Trophoblast cell (in vitro differentiated cells and primary cell): ENCODE results near the gene RLN1.
"Not testable (repeated sequence)": the region's sequence is repeated elsewhere in the genome, so short reads cannot be mapped to it uniquely, and the experiment has no call there.

Experiments
- DNase-seq, 2 donors: peaks; one replicate each; pipeline ENCODE4 v3.0.0-alpha.2; 2016
- H2AFZ ChIP-seq: 2 replicates; pipeline ENCODE4 v1.6.1; 2013; ENCODE audit warnings: low read length, moderate library complexity, mild to moderate bottlenecking; ENCODE audit not compliant: insufficient read depth, poor library complexity
- H2AK5ac ChIP-seq: 2 replicates; pipeline ENCODE4 v1.6.1; 2013; ENCODE audit warnings: mild to moderate bottlenecking, low read length
- H2BK120ac ChIP-seq: 2 replicates; pipeline ENCODE4 v1.6.1; 2013; ENCODE audit warnings: low read length, mild to moderate bottlenecking, moderate library complexity; ENCODE audit not compliant: insufficient read depth, poor library complexity
- H2BK12ac ChIP-seq: 2 replicates; pipeline ENCODE4 v1.6.1; 2013; ENCODE audit warnings: mild to moderate bottlenecking, low read length, moderate library complexity
- H2BK5ac ChIP-seq: 2 replicates; pipeline ENCODE4 v1.6.1; 2013; ENCODE audit warnings: low read length, low read depth, moderate library complexity, mild to moderate bottlenecking; ENCODE audit not compliant: poor library complexity
- H3K14ac ChIP-seq: 2 replicates; pipeline ENCODE4 v1.6.1; 2013; ENCODE audit warnings: mild to moderate bottlenecking, low read length
- H3K18ac ChIP-seq: 2 replicates; pipeline ENCODE4 v1.6.1; 2013; ENCODE audit warnings: mild to moderate bottlenecking, low read length
- H3K23ac ChIP-seq: 2 replicates; pipeline ENCODE4 v1.6.1; 2013; ENCODE audit warnings: low read length
- H3K27ac ChIP-seq: 2 replicates; pipeline ENCODE4 v1.5.1; 2013; ENCODE audit warnings: low read depth, mild to moderate bottlenecking, inconsistent platforms, low read length, moderate library complexity
- H3K27me3 ChIP-seq: 2 replicates; pipeline ENCODE4 v1.6.1; 2013; ENCODE audit warnings: inconsistent platforms, mild to moderate bottlenecking, low read length, moderate library complexity; ENCODE audit not compliant: insufficient read depth
- H3K36me3 ChIP-seq, 2 experiments: 1 replicate in 1 of 2; 2 replicates in 1 of 2; pipeline ENCODE4 v1.6.1; 2013; ENCODE audit warnings: low read length in 2 of 2, mild to moderate bottlenecking in 2 of 2, moderate library complexity in 1 of 2; ENCODE audit not compliant: insufficient read depth in 2 of 2, control insufficient read depth in 1 of 2
- H3K4ac ChIP-seq: 2 replicates; pipeline ENCODE4 v1.6.1; 2013; ENCODE audit warnings: low read depth, mild to moderate bottlenecking, low read length, moderate library complexity
- H3K4me1 ChIP-seq, 2 experiments: 1 replicate in 1 of 2; 2 replicates in 1 of 2; pipeline ENCODE4 v1.6.1; 2013; ENCODE audit warnings: low read length in 2 of 2, mild to moderate bottlenecking in 2 of 2, moderate library complexity in 1 of 2; ENCODE audit not compliant: insufficient read depth in 2 of 2, control insufficient read depth in 1 of 2
- H3K4me2 ChIP-seq: 2 replicates; pipeline ENCODE4 v1.6.1; 2013; ENCODE audit warnings: inconsistent platforms, mild to moderate bottlenecking, low read length, moderate library complexity
- H3K4me3 ChIP-seq: 2 replicates; pipeline ENCODE4 v1.5.1; 2013; ENCODE audit warnings: mild to moderate bottlenecking, low read depth, low read length, inconsistent platforms
- H3K79me1 ChIP-seq: one replicate; pipeline ENCODE4 v1.6.1; 2013; ENCODE audit warnings: low read length
- H3K79me2 ChIP-seq: 2 replicates; pipeline ENCODE4 v1.6.1; 2013; ENCODE audit warnings: low read length, mild to moderate bottlenecking; ENCODE audit not compliant: control insufficient read depth, insufficient read depth, poor library complexity
- H3K9ac ChIP-seq: 2 replicates; pipeline ENCODE4 v1.6.1; 2013; ENCODE audit warnings: mild to moderate bottlenecking, low read length
- H3K9me3 ChIP-seq: 2 replicates; pipeline ENCODE4 v1.6.1; 2013; ENCODE audit warnings: low read depth, mild to moderate bottlenecking, control low read depth, inconsistent platforms, low read length; ENCODE audit not compliant: insufficient read depth
- H4K12ac ChIP-seq: 2 replicates; pipeline ENCODE4 v1.6.1; 2013; ENCODE audit warnings: low read depth, mild to moderate bottlenecking, low read length, moderate library complexity
- H4K8ac ChIP-seq: 2 replicates; pipeline ENCODE4 v1.6.1; 2013; ENCODE audit warnings: low read depth, mild to moderate bottlenecking, low read length, moderate library complexity
- H4K91ac ChIP-seq: one replicate; pipeline ENCODE4 v1.6.1; 2013; ENCODE audit warnings: low read depth, mild to moderate bottlenecking, low read length, moderate library complexity
- WGBS: extraction: QIAGEN DNeasy Blood & Tissue Kit; methylation state at CpG from one replicate; pipeline ENCODE4 v1.1.7; 2013; ENCODE audit warnings: missing lambda C conversion rate; ENCODE audit not compliant: insufficient read length, insufficient coverage; ENCODE audit errors: extremely low coverage; 5-methylcytosine and 5-hydroxymethylcytosine counted together

Gene RLN1

GRCh38 chr9:5305741-5306140, 33.9 kb downstream of the RLN1 start:
- no peak overlapping the region for H4K8ac ChIP-seq
- H3K14ac ChIP-seq: no peak overlapping the region
- H4K12ac ChIP-seq: no peak overlapping the region
- no peak overlapping the region for H3K4me2 ChIP-seq
- DNase-seq: no peak
- no peaks in the 10 kb centered on the region for H3K9me3 ChIP-seq
- H3K4me3 ChIP-seq: no peak overlapping the region
- no peaks in the 10 kb centered on the region for H3K27me3 ChIP-seq
- peaks cover 0 to 5% of the 10 kb centered on the region in 2 experiments for H3K4me1 ChIP-seq
- no peak overlapping the region for H2BK120ac ChIP-seq
- H2AFZ ChIP-seq: no peak overlapping the region
- no peak overlapping the region for H4K91ac ChIP-seq
- no peak overlapping the region for H3K27ac ChIP-seq
- no peak overlapping the region for H3K18ac ChIP-seq
- no peak overlapping the region for H3K9ac ChIP-seq
- H2BK5ac ChIP-seq: no peak overlapping the region
- no peaks in the 10 kb centered on the region for H3K79me1 ChIP-seq
- no peaks in the 10 kb centered on the region for H3K79me2 ChIP-seq
- no peaks in the 10 kb centered on the region for H3K36me3 ChIP-seq
- no peak overlapping the region for H3K4ac ChIP-seq
- WGBS: no CpG with 5 or more reads among the region's 2 CpGs
- no peak overlapping the region for H2AK5ac ChIP-seq
- H2BK12ac ChIP-seq: no peak overlapping the region
- no peak overlapping the region for H3K23ac ChIP-seq

- not testable (repeated sequence) for H2BK12ac ChIP-seq, H2BK5ac ChIP-seq, H3K36me3 ChIP-seq, H3K4ac ChIP-seq, H3K9me3 ChIP-seq, H3K9ac ChIP-seq, H4K91ac ChIP-seq, H4K12ac ChIP-seq, H3K14ac ChIP-seq, H3K79me1 ChIP-seq, H3K18ac ChIP-seq, H3K27me3 ChIP-seq, H3K4me2 ChIP-seq, H3K4me1 ChIP-seq, H3K4me3 ChIP-seq, H3K23ac ChIP-seq, H2AFZ ChIP-seq, H3K27ac ChIP-seq, H2BK120ac ChIP-seq, H2AK5ac ChIP-seq, H3K79me2 ChIP-seq, DNase-seq
- no CpG with 5 or more reads among the region's 50 CpGs for WGBS
- H4K8ac ChIP-seq: peak within 1 kb of the TSS; percentile 47
These were observed 35.6 kb downstream of the RLN1 start, which contains the start of gene RLN2 for GRCh38 chr9:5303840-5304795. Gene RLN2 (minus strand): TSS chr9:5304716. CDS start chr9:5304580, 136 bp downstream.

- Histone ChIP-seq H3K4me1 (no peaks in the 10 kb centered on the region), H3K18ac (no peak overlapping the region), H4K12ac (no peak overlapping the region), H3K27ac (no peak overlapping the region), H3K36me3 (no peaks in the 10 kb centered on the region), H3K79me2 (no peaks in the 10 kb centered on the region), H3K9ac (no peak overlapping the region), H2BK120ac (no peak overlapping the region), H2BK5ac (no peak overlapping the region), H3K14ac (no peak overlapping the region), H3K23ac (no peak overlapping the region), H4K91ac (no peak overlapping the region), H3K4me3 (no peak overlapping the region), H3K9me3 (no peaks in the 10 kb centered on the region), H3K4ac (no peak overlapping the region), H4K8ac (no peak overlapping the region), H3K79me1 (no peaks in the 10 kb centered on the region), H2AFZ (no peak overlapping the region), H2BK12ac (no peak overlapping the region), H3K27me3 (no peaks in the 10 kb centered on the region), H3K4me2 (no peak overlapping the region), H2AK5ac (no peak overlapping the region)
- DNase-seq: no peak
- WGBS: no CpG with 5 or more reads among the region's 4 CpGs
These were observed 38.1 kb downstream of the RLN1 start for GRCh38 chr9:5301544-5301943.

GRCh38 chr9:5292141-5292540, 47.5 kb downstream of the RLN1 start:
- H3K14ac ChIP-seq: no peak overlapping the region
- WGBS: no CpG with 5 or more reads among the region's 1 CpG
- no peak overlapping the region for H2BK5ac ChIP-seq

More at GRCh38 chr9:5292141-5292540, 47.5 kb downstream of the RLN1 start:
- H3K9me3 ChIP-seq: no peaks in the 10 kb centered on the region
- DNase-seq: no peak
- no peaks in the 10 kb centered on the region for H3K36me3 ChIP-seq
- no peak overlapping the region for H2AK5ac ChIP-seq
- H3K4me3 ChIP-seq: no peak overlapping the region
- no peak overlapping the region for H4K8ac ChIP-seq
- no peaks in the 10 kb centered on the region for H3K27me3 ChIP-seq
- H3K79me2 ChIP-seq: no peaks in the 10 kb centered on the region
- no peak overlapping the region for H2BK12ac ChIP-seq
- no peak overlapping the region for H3K4ac ChIP-seq
- H3K4me1 ChIP-seq: no peaks in the 10 kb centered on the region
- no peak overlapping the region for H4K91ac ChIP-seq
- H3K4me2 ChIP-seq: no peak overlapping the region
- no peak overlapping the region for H3K9ac ChIP-seq
- no peak overlapping the region for H3K27ac ChIP-seq
- no peak overlapping the region for H3K18ac ChIP-seq
- no peak overlapping the region for H2BK120ac ChIP-seq
- no peaks in the 10 kb centered on the region for H3K79me1 ChIP-seq
- no peak overlapping the region for H4K12ac ChIP-seq
- no peak overlapping the region for H2AFZ ChIP-seq
- H3K23ac ChIP-seq: no peak overlapping the region
